A549 (cell line): Measurements from ENCODE around the gene PTH2R.

Source experiments
- CHD2 ChIP-seq: fragments of 150-350 bp; IDR thresholded peaks from 2 replicates; pipeline ENCODE4 v1.6.1; 2014; ENCODE audit warnings: low read length; ENCODE audit not compliant: partially characterized antibody
- CTCF ChIP-seq: fragments of >200 bp; sonication (Bioruptor Twin); formaldehyde crosslinking; IDR thresholded peaks from 3 replicates; pipeline ENCODE4 v1.5.1; 2016
- RNF2 ChIP-seq: fragments of 200-600 bp; sonication (generic); IDR thresholded peaks from 2 replicates; pipeline ENCODE4 v1.6.1; 2016; ENCODE audit warnings: low read depth, mild to moderate bottlenecking, antibody characterized with exemption, moderate library complexity, borderline replicate concordance

DNA sequence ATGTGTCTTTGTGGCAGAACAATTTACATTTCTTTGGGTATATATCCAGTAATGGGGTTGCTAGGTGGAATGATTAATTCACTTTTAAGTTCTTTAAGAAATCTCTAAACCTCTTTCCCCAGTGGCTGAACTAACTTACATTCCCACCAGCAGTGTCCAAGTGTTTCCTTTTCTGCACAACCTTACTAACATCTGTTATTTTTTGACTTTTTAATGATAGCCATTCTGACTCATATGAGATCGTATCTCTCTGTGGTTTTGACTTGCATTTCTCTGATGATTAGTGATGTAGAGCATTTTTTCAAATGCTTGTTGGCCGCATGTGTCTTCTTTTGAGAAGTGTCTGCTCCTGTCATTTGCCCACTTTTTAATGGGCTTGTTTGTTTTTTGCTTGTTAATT, 43.1 kb upstream of the PTH2R start:
- TF ChIP-seq CHD2 (no peak), CTCF (no peak), RNF2 (no peak)
